ENCODE measurements around the gene PLOD1.

The PLOD1 gene

GRCh38 chr1:11978301-11978700, 43.8 kb downstream of the PLOD1 start:
- DNase-seq (ENCODE audit: low spot score), result no peak
- no peak for FAIRE-seq

- DNase-seq (ENCODE audit: low spot score) (no peak), FAIRE-seq (no peak)
Measured at GRCh38 chr1:11979028-11979850, 44.7 kb downstream of the PLOD1 start.

- peak; percentile 94 for FAIRE-seq
- peak; percentile 99 for DNase-seq (ENCODE audit: low spot score)
Measured at GRCh38 chr1:11979851-11980675, 45.5 kb downstream of the PLOD1 start, which contains the start of gene MFN2. Gene MFN2, plus strand, starts transcription at chr1:11980444. Its CDS starts 8,725 bp downstream, at chr1:11989169.

- DNase-seq (ENCODE audit: low spot score) (no peak), FAIRE-seq (no peak)
Measured at GRCh38 chr1:11980676-11980972, 46.1 kb downstream of the PLOD1 start.

GRCh38 chr1:11981378-11982009, 47.0 kb downstream of the PLOD1 start:
- FAIRE-seq, result no peak

GRCh38 chr1:11982010-11982392, 47.5 kb downstream of the PLOD1 start:
- FAIRE-seq (no peak), DNase-seq (ENCODE audit: low spot score) (peak; percentile 47)

More at GRCh38 chr1:11981378-11982009, 47.0 kb downstream of the PLOD1 start:
- DNase-seq (ENCODE audit: low spot score), result no peak

GRCh38 chr1:11984121-11984520, 49.6 kb downstream of the PLOD1 start:
- DNase-seq (ENCODE audit: low spot score), result no peak
- FAIRE-seq, result no peak

GRCh38 chr1:11984576-11984975, 50.1 kb downstream of the PLOD1 start:
- FAIRE-seq, result no peak
- no peak for DNase-seq (ENCODE audit: low spot score)

GRCh38 chr1:11985171-11985570, 50.7 kb downstream of the PLOD1 start:
- no peak for DNase-seq (ENCODE audit: low spot score)
- FAIRE-seq, result no peak

GRCh38 chr1:11985851-11986250, 51.3 kb downstream of the PLOD1 start:
- DNase-seq (ENCODE audit: low spot score), result no peak
- no peak for FAIRE-seq

GRCh38 chr1:11989669-11990068, 55.2 kb downstream of the PLOD1 start:
- FAIRE-seq, result no peak

GRCh38 chr1:11990303-11991032, 56.0 kb downstream of the PLOD1 start:
- DNase-seq (ENCODE audit: low spot score) (no peak), FAIRE-seq (no peak)

More at GRCh38 chr1:11989669-11990068, 55.2 kb downstream of the PLOD1 start:
- DNase-seq (ENCODE audit: low spot score), result no peak

GRCh38 chr1:11991969-11992676, 57.6 kb downstream of the PLOD1 start:
- DNase-seq (ENCODE audit: low spot score) (no peak), FAIRE-seq (no peak)

GRCh38 chr1:11997081-11997850, 62.7 kb downstream of the PLOD1 start:
- FAIRE-seq, result no peak
- no peak for DNase-seq (ENCODE audit: low spot score)

- no peak for FAIRE-seq
Measured at GRCh38 chr1:11998636-11999035, 64.1 kb downstream of the PLOD1 start.

GRCh38 chr1:11999236-11999635, 64.7 kb downstream of the PLOD1 start:
- no peak for DNase-seq (ENCODE audit: low spot score)
- FAIRE-seq, result no peak

More at GRCh38 chr1:11998636-11999035, 64.1 kb downstream of the PLOD1 start:
- DNase-seq (ENCODE audit: low spot score), result no peak

GRCh38 chr1:12001249-12001917, 66.9 kb downstream of the PLOD1 start:
- no peak for FAIRE-seq
- DNase-seq (ENCODE audit: low spot score), result no peak

GRCh38 chr1:12001996-12002493, 67.5 kb downstream of the PLOD1 start:
- FAIRE-seq (no peak), DNase-seq (ENCODE audit: low spot score) (no peak)

- no peak for DNase-seq (ENCODE audit: low spot score)
- FAIRE-seq, result no peak
Measured at GRCh38 chr1:12003762-12004161, 69.2 kb downstream of the PLOD1 start.

Measured in urothelium cell line (cell line).